Uterus (tissue), 2 donors: Measurements from ENCODE around the gene SLC37A4.

Experiments
- POLR2A ChIP-seq, 2 donors: fragments of 450-650 bp; IDR thresholded peaks; one replicate each; pipeline ENCODE4 v1.6.1; 2016; ENCODE audit warnings: antibody characterized with exemption in 2 of 2, mild to moderate bottlenecking in 1 of 2, moderate library complexity in 1 of 2
- TF ChIP-seq, protein P1 (sequence below), 4 experiments: fragments of 200-600 bp in 2 of 4; fragments of 450-650 bp in 2 of 4; sonication (generic) in 2 of 4; IDR thresholded peaks; one replicate each; pipeline ENCODE4 v1.5.1; 2016 to 2019; ENCODE audit warnings: antibody characterized with exemption in 4 of 4, mild to moderate bottlenecking in 2 of 4, moderate library complexity in 1 of 4

DNA sequence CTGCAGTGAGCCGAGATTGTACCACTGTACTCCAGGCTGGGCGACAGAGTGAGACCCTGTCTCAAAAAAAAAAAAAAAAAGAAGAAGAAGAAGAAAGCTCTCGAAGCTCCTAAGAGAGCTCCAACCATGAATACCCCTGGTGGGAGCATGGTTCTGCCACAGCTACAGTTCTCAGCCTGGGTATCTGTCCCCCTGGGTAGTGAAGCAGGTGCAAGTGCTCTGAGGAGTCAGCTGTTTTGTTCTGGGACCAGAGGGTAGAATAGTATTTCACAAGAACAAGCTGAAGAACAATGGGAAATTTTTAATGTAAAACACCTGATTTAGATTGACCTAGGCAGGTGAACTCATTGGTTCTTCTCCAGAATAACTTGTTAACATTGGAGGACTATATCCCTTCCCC lies 30.6 kb upstream of the SLC37A4 start:
- TF ChIP-seq, protein P1, sequence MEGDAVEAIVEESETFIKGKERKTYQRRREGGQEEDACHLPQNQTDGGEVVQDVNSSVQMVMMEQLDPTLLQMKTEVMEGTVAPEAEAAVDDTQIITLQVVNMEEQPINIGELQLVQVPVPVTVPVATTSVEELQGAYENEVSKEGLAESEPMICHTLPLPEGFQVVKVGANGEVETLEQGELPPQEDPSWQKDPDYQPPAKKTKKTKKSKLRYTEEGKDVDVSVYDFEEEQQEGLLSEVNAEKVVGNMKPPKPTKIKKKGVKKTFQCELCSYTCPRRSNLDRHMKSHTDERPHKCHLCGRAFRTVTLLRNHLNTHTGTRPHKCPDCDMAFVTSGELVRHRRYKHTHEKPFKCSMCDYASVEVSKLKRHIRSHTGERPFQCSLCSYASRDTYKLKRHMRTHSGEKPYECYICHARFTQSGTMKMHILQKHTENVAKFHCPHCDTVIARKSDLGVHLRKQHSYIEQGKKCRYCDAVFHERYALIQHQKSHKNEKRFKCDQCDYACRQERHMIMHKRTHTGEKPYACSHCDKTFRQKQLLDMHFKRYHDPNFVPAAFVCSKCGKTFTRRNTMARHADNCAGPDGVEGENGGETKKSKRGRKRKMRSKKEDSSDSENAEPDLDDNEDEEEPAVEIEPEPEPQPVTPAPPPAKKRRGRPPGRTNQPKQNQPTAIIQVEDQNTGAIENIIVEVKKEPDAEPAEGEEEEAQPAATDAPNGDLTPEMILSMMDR (IDR thresholded peaks at IDR 0.05), result no peak
- TF ChIP-seq POLR2A (IDR thresholded peaks at IDR 0.05), result no peak
